SU-DHL-6 (cell line): ENCODE data around the gene PHIP.

Source experiments
- EZH2phosphoT487 ChIP-seq: fragments of 200-600 bp; sonication (generic), shearing (Covaris generic); conservative IDR thresholded peaks from 2 replicates; pipeline ENCODE4 v1.6.1; 2018; ENCODE audit warnings: mild to moderate bottlenecking, antibody characterized with exemption, low read length, moderate library complexity, mixed read lengths
- TF ChIP-seq, protein P1 (sequence below): fragments of 200-600 bp; sonication (generic); IDR thresholded peaks from one replicate; pipeline ENCODE4 v1.5.1; 2017; ENCODE audit warnings: antibody characterized with exemption, mild to moderate bottlenecking, low read length, moderate library complexity; ENCODE audit not compliant: insufficient read depth, poor library complexity, severe bottlenecking

DNA sequence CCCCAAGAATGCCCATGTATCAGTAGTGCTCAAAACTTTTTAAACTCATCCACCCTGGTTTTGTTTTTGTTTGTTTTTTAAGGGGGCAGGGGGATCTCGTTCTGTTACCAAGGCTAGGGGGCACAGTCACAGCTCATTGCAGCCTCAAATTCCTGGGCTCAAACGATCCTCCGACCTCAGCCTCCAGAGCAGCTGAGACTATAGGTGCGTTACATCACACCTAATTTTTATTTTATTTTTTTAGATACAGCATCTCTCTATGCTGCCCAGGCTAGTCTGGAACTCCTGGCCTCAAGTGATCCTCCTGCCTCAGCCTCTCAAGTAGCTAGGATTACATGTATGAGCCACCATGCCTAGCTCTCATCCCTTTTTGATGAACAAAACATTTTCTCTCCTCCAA lies 11.2 kb downstream of the PHIP start:
- TF ChIP-seq, protein P1, sequence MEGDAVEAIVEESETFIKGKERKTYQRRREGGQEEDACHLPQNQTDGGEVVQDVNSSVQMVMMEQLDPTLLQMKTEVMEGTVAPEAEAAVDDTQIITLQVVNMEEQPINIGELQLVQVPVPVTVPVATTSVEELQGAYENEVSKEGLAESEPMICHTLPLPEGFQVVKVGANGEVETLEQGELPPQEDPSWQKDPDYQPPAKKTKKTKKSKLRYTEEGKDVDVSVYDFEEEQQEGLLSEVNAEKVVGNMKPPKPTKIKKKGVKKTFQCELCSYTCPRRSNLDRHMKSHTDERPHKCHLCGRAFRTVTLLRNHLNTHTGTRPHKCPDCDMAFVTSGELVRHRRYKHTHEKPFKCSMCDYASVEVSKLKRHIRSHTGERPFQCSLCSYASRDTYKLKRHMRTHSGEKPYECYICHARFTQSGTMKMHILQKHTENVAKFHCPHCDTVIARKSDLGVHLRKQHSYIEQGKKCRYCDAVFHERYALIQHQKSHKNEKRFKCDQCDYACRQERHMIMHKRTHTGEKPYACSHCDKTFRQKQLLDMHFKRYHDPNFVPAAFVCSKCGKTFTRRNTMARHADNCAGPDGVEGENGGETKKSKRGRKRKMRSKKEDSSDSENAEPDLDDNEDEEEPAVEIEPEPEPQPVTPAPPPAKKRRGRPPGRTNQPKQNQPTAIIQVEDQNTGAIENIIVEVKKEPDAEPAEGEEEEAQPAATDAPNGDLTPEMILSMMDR = no peak
- no peak for TF ChIP-seq EZH2phosphoT487
